CD4-positive, alpha-beta T cell treated with Interferon alpha-2 for 1 hour (primary cell): ENCODE data around the gene FAM228B.
"Not testable (repeated sequence)": the region's sequence is repeated elsewhere in the genome, so short reads cannot be mapped to it uniquely, and the experiment has no call there.

Experiments
- DNase-seq, 2 donors: peaks; one replicate each; pipeline ENCODE4 v3.0.0-alpha.2; 2020 to 2022

Gene FAM228B

GRCh38 chr2:24162494-24162893 is 39.2 kb downstream of the FAM228B start:
- no peak for DNase-seq

DNA sequence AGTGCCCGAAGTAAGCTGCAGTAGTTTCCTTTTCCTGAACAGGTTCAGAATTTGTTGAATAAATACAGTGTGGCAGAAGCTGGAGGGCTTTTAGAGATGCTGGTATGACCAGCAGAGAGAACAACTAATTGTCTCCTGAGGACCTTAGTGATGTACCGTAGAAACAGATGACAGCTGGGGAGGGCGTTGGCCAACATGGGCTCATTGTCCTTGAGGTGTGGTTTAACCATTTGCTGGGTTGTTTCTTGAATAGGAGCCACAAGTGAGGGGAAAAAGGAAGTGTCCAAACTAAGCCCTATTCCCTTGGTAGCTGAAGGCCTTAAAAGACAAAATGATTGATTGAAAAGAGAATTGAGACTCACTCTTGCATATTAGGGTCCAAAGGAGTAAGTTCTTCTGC is 39.9 kb downstream of the FAM228B start:
- no peak for DNase-seq

DNA sequence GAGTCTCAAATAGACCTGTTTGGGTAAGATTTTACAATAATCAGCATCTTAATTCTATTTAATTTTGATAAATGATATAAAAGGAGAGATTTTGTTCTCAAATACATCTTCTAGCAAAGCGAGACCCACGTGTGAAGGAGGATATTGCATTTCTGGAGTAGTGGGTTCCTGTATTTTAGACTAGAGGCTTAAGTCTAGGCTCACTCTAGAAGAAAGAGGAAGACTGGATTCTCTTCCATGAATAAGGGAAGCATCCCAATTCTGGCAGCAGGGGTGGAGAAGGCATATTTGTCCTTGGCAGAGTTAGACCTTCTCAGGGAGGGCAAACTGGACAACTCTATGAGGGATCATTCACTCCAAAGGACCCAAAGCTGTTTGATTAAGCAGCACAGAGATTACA is 40.3 kb downstream of the FAM228B start:
- no peak for DNase-seq

DNA sequence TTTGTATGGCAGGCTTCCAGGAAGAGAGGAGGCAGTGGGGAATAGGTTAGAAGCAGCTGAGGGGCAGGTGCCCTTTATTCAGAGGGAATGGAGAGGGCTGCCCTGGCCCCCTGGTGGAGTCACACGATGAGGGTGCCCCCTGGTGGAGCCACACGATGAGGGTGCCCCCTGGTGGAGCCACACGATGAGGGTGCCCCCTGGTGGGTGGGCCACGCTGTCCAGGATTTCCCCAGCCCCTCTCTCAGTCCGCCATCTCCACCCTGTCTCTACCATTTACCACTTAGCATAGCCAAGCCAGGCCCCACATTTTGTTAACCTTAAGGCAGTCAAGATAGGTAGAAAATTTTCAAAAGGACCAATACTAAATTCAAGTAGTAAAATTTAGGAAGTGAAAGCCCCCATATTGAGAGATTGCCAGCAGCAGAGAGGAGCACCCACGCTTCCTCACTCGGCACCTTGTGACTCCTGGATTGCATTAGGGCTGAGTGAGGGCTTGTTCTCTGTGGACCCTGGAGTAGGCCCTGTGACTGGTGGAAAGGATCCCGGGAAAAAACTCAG is 41.2 kb downstream of the FAM228B start:
- DNase-seq, result peak in 1 of 2 donors; percentile 24

DNA sequence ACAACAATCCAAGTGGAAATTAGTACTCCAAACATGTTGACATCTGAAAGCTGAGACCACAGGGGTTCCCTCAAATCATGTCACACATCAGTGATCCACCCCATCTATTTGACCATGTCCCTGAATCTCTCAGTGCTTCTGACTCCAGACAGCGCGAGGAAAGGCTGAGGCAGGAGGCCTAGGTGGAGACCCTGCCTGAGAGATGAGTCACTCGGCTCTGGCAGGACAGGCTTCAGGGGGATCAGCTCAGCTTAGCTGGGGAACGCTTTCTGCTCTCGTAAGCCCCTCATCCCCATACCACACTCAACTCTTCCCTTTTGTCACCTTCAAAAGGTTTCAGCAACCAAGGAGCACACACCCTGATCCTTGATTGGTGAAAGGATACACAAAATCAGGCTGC is 45.8 kb downstream of the FAM228B start:
- DNase-seq, result no peak

- no peak for DNase-seq
Observed at GRCh38 chr2:24174851-24175277, 51.6 kb downstream of the FAM228B start, which contains the start of gene FAM228A. TSS of gene FAM228A (plus strand) at chr2:24175053. CDS start at chr2:24175481, 428 bp downstream.

DNA sequence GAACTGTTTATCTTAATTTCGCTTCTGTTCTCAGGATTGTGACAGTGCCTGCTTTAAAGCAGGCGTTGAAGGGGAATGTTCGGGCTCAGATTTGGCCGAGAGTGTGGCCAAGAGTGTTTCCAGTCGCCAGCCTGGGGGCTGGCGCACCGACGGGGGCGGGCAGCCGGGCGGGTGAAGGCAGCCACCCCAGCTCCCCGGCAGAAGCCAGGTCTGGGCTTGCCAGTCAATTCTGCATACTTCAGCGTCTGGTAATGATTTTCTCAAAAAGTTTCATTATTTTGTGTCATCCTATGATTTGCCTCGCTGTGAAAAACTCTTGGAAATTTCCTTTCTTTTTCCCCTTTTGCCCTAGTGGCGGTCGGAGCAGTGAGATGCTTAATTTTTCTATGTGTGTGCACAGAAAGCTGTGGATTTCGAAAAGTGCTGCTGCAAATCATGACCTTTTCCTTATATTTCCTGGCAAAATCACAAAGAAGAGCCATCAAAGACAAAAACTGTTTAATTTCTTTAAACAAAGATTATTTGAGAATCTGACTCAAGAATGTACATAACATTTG is 52.4 kb downstream of the FAM228B start:
- DNase-seq, result no peak

DNA sequence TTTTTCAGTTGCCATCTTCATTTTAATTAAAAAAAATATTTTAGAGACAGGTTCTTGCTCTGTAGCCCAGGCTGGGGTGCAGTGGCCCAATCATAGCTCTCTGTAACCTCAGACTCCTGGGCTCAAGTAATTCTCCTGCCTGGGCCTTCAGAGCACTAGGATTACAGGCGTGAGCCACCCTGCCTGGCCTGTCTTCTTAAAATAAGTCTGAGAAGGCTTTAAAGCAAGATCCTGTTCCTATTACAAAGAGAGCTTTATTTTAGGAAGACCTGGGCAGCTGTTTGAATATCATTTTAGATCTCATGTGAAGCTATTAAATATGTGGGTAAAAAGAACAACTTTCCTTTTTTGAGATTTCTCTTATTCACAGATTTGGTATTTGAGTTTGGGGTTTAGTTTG is 53.1 kb downstream of the FAM228B start:
- DNase-seq, result no peak

DNA sequence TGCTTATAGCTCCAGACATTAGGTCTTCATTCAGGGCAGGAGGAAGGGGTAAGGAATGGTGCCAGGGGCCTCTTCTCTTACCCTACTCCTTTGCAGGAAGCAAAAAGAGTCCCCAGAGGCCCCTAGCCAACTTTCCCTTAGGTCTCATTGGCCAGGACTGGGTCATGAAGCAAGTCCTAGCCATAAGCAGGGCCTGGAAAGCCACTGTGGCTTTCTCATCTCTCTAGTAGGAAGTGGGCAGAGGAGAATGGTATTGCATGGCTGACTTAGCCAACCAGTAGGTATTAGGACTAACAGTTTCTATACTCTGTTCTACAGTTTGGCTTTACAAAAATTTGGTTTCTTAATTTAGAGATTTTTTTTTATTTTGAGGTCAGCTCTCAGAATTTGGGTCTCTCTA is 56.4 kb downstream of the FAM228B start:
- DNase-seq, result no peak

DNA sequence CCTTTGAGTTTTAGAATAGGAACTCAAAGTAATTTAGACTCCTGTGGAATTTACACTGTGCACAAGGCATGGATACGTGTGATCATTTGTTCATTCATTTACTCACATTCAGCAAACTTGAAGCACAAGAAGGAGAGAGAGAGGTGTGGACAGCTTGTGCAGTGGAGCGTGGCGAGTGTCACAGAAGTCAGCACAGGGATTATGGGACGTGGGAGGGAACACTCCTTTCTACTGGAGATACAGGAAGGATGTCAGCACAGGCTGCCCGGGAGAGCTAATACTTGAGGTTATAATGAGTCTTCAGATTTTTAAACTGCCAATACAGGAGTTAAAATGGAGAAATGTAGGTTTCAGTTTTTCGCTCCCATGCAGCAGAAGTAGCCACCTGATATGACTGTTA is 58.6 kb downstream of the FAM228B start:
- no peak for DNase-seq

- no peak for DNase-seq
Observed at GRCh38 chr2:24182507-24182906, 59.2 kb downstream of the FAM228B start.

- DNase-seq, result no peak
Observed at GRCh38 chr2:24183366-24184069, 60.2 kb downstream of the FAM228B start.

- DNase-seq, result no peak
Observed at GRCh38 chr2:24189551-24189950, 66.3 kb downstream of the FAM228B start.

- DNase-seq, result no peak
Observed at GRCh38 chr2:24190503-24190902, 67.2 kb downstream of the FAM228B start.

GRCh38 chr2:24191156-24191555 is 67.9 kb downstream of the FAM228B start:
- no peak for DNase-seq

- DNase-seq, result no peak
Observed at GRCh38 chr2:24191848-24192247, 68.6 kb downstream of the FAM228B start.

GRCh38 chr2:24197213-24197612 is 73.9 kb downstream of the FAM228B start:
- not testable (repeated sequence) for DNase-seq

- no peak for DNase-seq
Observed at GRCh38 chr2:24199968-24200590, 76.8 kb downstream of the FAM228B start.

GRCh38 chr2:24200799-24201198 is 77.5 kb downstream of the FAM228B start:
- DNase-seq, result no peak

DNA sequence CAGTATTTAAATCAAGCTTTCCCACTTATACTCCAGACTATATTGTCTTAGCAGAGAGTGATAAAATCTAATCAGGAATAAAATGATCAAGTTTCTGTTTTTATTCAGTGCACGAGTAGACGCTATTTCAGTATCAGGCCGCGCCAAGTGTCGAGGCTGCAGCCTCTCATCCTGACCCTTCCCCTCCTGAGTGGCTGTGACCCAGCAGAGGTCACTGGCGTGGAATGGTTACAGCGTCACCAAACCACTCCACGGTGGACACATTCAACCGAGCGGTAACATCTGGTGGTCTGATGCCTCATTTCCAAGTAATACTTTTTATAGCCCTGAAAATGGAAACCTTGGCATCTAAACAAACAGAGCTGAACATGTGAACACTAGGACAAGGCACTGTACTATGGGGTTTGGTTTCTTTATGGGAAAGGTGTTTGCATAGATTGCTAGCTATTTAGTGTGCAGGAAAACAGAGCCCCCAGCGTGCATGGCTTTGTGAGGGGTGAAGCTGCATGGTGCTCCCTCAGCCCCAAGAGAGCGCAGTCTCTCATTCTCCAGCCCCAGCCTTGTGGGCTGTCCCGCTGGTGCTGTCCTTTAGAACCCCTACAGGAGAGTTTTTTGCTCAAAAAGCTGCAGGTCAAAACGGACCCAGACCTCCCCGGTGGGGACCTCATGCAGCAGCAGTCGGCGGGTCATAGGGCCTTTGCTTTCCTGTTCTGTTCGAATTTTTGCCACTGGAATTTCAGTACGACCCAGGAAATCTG is 79.9 kb downstream of the FAM228B start:
- no peak for DNase-seq

DNA sequence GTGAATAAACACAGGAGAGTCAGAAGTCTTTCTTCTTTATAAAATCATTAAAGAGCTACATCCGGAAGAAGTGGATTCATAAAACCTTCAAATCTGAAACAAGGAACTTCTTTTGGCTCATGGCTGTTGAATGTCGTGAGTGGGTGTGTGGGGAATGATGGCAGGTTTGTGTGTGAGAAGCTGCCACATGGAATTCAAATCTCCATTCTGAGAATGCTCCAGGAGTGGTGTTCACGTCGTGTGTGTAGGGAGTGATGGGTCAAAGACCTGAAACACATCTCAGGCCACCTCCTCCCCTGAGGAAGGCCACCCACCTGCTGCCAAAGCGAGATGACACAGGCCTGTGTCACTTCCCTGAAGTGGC is 80.5 kb downstream of the FAM228B start:
- DNase-seq, result no peak

- no peak for DNase-seq
Observed at GRCh38 chr2:24204505-24204904, 81.2 kb downstream of the FAM228B start.

GRCh38 chr2:24205131-24205530 is 81.9 kb downstream of the FAM228B start:
- no peak for DNase-seq
